GM12874 (cell line): ENCODE results near the gene ANTKMT.

ENCODE experiments used
- TF ChIP-seq, protein P1 (sequence below): IDR thresholded peaks from 2 replicates; pipeline ENCODE4 v1.5.1; 2011; ENCODE audit warnings: low read depth, mild to moderate bottlenecking, control low read depth, low read length, moderate library complexity; ENCODE audit not compliant: insufficient read depth

The ANTKMT gene

GRCh38 chr16:741986-742629 lies 21.2 kb downstream of the ANTKMT start:
- TF ChIP-seq, protein P1, sequence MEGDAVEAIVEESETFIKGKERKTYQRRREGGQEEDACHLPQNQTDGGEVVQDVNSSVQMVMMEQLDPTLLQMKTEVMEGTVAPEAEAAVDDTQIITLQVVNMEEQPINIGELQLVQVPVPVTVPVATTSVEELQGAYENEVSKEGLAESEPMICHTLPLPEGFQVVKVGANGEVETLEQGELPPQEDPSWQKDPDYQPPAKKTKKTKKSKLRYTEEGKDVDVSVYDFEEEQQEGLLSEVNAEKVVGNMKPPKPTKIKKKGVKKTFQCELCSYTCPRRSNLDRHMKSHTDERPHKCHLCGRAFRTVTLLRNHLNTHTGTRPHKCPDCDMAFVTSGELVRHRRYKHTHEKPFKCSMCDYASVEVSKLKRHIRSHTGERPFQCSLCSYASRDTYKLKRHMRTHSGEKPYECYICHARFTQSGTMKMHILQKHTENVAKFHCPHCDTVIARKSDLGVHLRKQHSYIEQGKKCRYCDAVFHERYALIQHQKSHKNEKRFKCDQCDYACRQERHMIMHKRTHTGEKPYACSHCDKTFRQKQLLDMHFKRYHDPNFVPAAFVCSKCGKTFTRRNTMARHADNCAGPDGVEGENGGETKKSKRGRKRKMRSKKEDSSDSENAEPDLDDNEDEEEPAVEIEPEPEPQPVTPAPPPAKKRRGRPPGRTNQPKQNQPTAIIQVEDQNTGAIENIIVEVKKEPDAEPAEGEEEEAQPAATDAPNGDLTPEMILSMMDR: no peak

GRCh38 chr16:743794-744500 lies 23.0 kb downstream of the ANTKMT start:
- TF ChIP-seq, protein P1: peak; percentile 39; the same call in 1 of the 2 replicates

GRCh38 chr16:745739-746138 lies 24.8 kb downstream of the ANTKMT start:
- TF ChIP-seq, protein P1: peak; percentile 68

DNA sequence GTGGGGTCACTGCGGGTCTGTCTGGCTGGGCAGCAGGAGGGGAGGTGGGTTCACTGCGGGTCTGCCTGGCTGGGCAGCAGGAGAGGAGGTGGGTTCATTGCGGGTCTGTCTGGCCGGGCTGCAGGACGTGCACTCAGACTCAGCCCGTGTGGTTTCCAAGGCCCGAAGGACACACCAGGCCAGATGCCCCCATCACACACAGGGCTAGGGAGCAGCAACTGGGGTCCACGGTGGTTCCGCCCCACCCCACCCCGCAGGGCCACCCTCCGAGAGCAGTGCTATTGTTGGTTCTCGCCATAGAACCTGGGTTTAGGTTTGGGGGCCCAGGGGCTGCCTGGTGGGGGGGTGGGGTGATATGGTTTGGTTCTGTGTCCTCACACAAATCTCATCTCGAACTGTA lies 25.7 kb downstream of the ANTKMT start:
- TF ChIP-seq, protein P1: no peak

GRCh38 chr16:747978-748746 lies 27.2 kb downstream of the ANTKMT start:
- TF ChIP-seq, protein P1: no peak

GRCh38 chr16:749010-749409 lies 28.1 kb downstream of the ANTKMT start:
- TF ChIP-seq, protein P1: no peak

GRCh38 chr16:750485-750884 lies 29.5 kb downstream of the ANTKMT start:
- TF ChIP-seq, protein P1: no peak
